ENCODE data around the gene INPP5E.
A peak's percentile ranks its signal among the peaks of the same experiment; 100 is the strongest.

The INPP5E gene

GRCh38 chr9:136439481-136440408 is at the start of gene INPP5E:
Gene INPP5E, minus strand, starts transcription at chr9:136439845. Its CDS starts 426 bp downstream, at chr9:136439419.
- peak; percentile 76 for DNase-seq

GRCh38 chr9:136488247-136489214 is 48.9 kb upstream of the INPP5E start:
- peak; percentile 67 for DNase-seq

DNA sequence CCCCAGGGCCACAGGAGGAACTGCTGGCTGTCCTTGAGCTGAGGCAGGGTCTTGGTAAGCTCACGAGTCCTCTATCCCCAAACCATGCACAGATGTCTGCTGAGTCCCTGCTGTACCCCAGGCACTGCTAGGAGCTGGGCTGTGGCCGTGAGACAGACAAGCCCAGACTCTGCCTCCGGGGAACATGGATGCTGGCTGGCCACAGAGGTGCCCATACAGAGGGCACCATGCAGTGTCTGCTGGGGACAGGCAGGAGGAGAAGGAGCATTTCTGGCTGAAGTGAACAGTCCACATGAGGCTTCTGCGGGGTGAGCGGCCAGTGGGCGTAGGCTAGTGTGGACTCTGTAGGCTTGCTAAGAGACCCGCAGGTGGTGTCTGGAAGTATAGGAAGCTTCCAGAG is 48.0 kb upstream of the INPP5E start:
- no peak for DNase-seq

- DNase-seq, result no peak
Measured at GRCh38 chr9:136486823-136487620, 47.4 kb upstream of the INPP5E start.

- DNase-seq, result no peak
Measured at GRCh38 chr9:136486131-136486530, 46.5 kb upstream of the INPP5E start.

DNA sequence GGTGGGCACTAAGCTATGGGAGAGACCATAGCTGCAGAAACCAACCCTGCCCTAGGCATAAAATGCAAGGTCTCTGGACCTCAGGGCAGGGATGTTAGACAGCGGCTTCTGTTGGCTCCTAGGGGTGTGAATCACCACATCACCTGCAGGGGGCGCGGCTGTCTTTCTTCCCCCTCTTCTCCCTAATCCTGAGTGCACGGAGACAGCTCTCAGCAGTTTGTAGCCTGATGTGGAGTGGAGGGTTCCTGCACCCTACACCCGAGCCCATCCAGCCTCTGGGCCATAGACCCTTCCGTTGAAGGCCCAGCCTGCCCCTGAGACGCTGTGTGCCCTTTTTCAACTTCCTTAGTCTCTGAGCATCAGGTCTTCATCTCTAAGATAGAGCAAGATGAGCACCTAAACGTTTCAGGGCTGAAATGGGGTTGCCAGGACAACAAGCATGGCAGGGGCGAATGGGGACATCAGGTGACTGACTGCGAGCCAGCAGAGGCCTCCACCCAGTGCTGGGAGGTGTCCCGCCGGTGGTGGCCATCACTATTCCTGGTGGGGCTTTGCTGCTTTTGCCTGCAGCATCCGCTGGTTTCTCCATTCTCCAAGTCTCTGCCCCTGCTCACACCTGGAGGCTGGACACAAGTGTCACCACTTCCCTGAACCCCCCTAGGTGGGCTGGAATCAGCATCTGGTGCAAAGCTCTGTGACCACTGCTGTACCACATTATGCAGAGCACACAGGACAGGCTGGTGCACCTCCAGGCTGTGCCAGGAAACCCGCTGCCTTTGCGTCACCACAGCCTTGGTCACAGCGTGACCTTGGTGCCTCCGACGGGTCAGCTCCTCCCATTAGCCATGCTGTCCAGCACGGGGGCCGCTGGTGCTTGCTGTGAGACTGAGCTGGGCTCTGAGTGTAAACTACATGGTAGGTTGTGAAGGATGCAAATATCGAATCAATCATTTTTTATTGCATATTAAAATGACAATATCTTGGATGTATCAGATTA is 45.7 kb upstream of the INPP5E start:
- peak; percentile 76 for DNase-seq

DNA sequence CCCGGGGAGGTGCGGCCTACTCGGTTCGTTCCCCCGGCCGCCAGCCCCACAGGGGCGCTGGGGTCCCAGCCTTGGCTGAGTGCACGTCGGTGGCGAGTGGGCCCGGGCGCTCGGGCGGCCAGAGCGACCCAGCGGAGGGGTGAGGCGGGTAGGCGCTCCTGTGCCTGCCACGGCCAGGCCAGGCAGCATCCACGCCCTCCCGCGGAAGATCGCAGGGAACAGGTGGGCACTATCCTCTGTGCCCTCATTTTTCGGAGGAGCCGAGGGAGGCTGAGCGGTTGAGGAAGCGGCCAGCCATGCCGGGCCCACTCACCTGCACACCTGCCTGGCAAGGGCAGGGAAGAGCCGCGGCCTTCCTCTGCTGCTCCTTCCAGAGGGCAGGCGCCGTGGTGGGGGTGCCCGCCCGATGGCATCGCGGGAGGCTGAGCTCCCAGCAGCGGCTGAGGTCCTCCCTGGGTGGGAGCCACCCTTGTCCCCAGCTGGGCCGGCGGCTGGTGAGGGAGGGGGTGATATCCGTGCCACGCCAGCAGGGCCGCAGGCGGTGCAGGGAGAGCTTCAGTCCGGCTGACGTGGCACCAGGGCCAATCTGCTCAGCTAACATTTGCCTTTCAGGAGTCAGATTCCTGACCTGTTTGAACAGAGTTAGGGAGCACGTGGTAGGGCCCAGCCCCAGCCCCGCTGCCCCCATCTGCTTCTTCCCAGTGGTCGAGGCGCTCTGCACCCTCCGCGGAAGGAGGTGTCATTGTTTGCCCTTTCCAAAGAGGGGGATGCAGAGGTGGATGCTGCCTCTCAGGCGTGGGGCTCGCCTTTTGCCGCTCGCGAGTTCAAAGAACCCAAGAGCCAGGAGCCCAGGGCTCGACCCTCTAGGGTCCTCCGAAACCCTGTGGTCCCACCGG is 44.8 kb upstream of the INPP5E start:
- no peak for DNase-seq

DNA sequence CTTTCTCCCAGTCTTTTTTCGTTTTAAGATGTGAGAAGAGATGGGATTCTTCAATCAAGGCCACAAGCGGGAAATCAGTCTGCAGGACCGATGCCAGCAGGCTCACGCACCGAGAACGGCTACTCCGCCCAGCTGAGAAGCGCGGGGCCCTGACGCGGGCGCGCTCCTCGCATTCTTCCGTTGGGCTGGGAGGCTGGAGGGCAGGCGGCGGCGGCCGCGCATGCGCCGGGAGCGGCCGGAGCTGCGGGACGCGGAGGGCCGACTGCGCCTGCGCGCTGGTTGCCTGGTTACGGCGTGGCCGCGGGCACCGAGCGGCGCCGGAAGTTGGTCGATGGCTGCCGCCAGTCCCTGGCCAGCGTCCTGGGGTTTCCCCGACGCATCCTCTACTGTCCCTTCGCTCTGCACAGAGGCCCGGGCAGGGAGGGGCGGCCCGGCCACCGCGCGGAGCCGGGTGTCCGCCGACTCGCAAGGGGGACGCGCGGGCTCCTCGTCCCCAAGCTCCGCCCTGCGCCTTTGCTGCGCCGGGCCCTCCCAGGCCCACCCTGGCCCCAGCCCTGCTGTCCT is 44.0 kb upstream of the INPP5E start:
- DNase-seq, result peak; percentile 90

DNA sequence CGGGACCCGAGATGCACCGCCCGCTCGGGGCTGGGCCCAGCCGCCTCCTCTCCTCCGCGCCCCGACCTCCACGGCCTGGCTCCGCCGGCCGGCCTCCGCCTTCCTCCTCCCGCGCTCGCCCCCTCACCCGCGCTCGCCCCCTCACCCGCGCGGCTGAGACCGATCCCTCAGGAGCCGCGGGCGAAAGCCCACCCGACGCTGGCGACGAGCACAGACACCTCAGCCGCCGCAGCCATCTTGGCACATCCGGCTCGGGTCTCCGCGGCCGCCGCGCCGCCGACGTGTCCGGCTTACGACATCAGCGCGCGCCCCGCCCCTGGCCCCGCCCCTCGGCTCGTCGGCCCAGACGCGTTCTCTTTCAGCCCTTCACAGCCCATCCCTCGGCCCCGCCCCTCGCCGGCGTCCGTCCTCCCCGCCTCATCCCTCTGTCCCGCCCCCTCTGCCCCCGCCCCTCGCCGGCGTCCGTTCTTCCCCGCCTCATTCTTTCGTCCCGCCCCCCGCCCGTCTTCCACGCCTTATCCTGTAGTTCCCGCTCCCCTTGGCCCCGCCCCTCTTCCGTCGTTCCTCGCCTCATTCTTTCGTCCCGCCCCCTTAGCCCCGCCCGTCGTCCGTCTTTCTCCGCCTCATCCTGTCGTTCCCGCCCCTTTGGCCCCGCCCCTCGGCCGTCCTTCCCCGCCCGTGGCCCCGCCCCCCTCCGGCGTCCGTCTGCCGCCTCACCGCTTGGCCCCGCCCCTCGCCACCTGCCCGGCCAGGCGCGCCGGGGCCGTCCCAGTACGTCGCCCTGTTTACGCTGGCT is 43.3 kb upstream of the INPP5E start, which contains the start of gene SEC16A:
SEC16A (minus strand) TSS at position 248 of the 796 bp plus-strand sequence. CDS start 5,425 bp downstream, outside the sequence.
- DNase-seq, result peak; percentile 97

DNA sequence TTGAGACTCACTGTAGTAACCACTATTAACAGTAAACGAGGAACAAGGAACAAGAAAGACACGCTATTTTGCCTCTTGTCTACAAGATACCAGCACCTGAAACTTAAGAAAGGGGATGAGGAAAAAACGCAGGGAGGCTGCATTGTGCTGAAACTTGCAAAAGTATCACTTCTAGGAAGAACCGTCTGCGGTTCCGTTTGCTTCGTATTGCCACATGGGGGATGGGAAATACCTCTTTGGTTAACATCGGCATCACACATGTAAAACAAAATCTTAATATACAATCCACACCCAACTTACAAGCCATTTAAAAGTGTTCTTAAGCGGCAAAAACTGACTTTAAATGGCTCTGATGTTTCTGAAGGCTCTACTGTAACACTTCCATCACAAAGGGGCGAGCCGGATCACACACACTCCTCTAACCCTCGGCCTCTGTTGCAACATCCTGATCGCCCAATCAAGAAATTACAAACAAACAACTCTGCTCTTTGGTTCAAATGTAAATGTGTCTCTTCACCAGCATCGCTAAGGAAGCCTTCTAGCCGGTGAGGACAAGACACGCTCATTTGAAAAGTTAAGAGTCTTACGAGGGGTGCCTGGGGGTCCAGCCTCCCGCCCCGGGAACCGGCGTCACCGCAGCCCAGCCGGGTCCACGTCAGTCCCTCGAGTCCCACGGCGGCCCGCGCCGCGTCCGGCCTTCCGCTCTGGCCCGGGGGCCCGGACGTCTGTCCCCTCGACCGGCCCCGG is 42.6 kb upstream of the INPP5E start:
- DNase-seq, result peak; percentile 36

DNA sequence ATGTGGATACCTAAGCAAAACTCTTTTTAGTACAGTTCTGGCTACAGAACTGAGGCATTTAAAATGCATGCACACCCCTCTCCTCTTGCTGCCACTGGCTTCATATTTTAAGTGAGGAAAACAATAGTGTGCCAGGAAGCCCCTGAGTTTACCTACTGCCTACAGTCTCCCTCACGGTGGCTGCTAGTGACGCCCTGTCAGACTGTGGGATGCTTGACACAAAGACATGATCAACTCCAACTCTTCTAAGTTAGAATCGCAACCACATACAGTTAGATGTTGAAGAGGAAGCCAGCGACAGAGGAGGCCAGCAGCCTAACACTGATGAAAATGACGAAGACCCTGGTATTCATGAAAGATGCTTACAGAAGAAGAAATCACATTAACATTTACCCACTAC is 41.9 kb upstream of the INPP5E start:
- no peak for DNase-seq

- no peak for DNase-seq
Measured at GRCh38 chr9:136476369-136477150, 36.9 kb upstream of the INPP5E start.

DNA sequence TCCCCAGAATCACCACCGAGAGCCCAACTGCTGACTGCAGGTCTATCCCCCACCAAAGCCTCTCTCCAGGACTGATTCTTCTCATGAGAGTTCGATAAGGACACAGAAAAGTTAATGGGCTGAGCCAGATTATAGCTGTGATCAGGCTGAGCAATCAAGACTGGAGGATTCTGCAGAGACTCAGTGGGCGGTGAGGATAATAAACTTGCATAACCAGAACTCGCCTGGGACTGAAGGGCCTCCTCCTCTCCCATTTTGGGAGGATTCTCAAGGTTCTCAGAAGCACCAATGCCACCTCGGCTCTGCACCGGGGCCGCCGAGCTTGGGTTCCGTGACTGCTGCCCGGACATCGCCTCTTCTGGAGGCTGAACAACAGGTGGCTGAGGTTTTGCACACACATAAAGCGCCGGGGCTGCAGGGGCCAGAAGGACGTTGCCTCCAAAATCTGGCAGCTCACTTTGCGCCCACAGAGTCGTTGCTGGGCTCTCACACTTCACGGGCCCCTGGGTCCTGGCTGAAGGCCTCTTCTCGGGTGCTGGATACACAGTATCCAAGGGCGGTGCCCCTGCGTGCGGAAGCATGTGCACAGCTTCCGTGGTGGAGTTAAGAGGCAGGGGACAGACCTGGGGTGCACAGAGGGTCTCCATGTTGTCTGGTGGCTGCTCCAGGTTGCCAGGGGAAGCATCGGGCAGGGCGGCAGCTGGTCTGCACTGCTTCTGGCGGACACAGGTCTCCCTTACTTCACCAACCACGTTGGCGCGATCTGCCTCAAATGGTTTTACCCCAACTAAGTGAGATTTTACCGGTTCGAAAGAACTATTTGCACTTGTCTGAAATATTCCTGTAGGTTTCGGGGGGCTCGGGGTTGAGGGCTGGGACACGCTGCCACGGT is 35.6 kb upstream of the INPP5E start:
- DNase-seq, result no peak

GRCh38 chr9:136474021-136474640 is 34.5 kb upstream of the INPP5E start:
- no peak for DNase-seq

DNA sequence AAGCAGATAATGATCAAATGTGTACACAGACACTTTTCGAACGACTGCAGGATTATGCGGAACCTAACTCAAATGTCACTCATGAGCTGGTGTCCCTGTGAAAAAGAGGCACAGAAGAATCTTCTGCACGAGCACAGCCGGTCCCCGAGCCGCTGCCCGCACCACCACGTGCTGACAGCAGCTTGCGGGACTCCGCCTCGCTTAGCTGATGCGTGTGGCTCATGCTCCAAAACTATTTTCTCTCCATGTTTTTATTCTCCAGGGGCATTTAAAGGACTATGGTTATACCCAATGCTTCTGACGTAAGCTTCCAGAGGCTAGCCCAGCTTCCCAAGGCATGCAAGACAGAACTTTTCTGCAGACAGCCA is 33.7 kb upstream of the INPP5E start:
- DNase-seq, result no peak
